Ishikawa (cell line): Measurements from ENCODE around the gene IFT43.

ENCODE experiments used
- CEBPB ChIP-seq: IDR thresholded peaks from 2 replicates; pipeline ENCODE4 v1.6.1; 2012
- CREB1 ChIP-seq: IDR thresholded peaks from 2 replicates; pipeline ENCODE4 v1.6.1; 2012; ENCODE audit warnings: low read depth
- EGR1 ChIP-seq: IDR thresholded peaks from 2 replicates; pipeline ENCODE4 v1.6.1; 2012
- EP300 ChIP-seq: IDR thresholded peaks from 2 replicates; pipeline ENCODE4 v1.6.1; 2012; ENCODE audit warnings: borderline replicate concordance
- FOXM1 ChIP-seq: IDR thresholded peaks from 2 replicates; pipeline ENCODE4 v1.6.1; 2012; ENCODE audit warnings: low read depth, borderline replicate concordance
- NFIC ChIP-seq: IDR thresholded peaks from 2 replicates; pipeline ENCODE4 v1.6.1; 2012
- RAD21 ChIP-seq: IDR thresholded peaks from 2 replicates; pipeline ENCODE4 v1.6.1; 2012; ENCODE audit warnings: low read depth
- TAF1 ChIP-seq: IDR thresholded peaks from 2 replicates; pipeline ENCODE4 v1.6.1; 2012; ENCODE audit warnings: low read depth, mild to moderate bottlenecking
- TCF12 ChIP-seq: IDR thresholded peaks from 2 replicates; pipeline ENCODE4 v1.6.1; 2012; ENCODE audit warnings: low read depth
- TEAD4 ChIP-seq: IDR thresholded peaks from 2 replicates; pipeline ENCODE4 v1.6.1; 2012
- YY1 ChIP-seq: IDR thresholded peaks from 2 replicates; pipeline ENCODE4 v1.6.1; 2012; ENCODE audit warnings: low read depth
- ZBTB7A ChIP-seq: IDR thresholded peaks from 2 replicates; pipeline ENCODE4 v1.6.1; 2012; ENCODE audit warnings: low read depth
- TF ChIP-seq, protein P1 (sequence below): IDR thresholded peaks from 2 replicates; pipeline ENCODE4 v1.6.1; 2012
- TF ChIP-seq, protein P2 (sequence below): IDR thresholded peaks from 2 replicates; pipeline ENCODE4 v1.6.1; 2012; ENCODE audit warnings: low read depth, mild to moderate bottlenecking
- TF ChIP-seq, protein P3 (sequence below): IDR thresholded peaks from 2 replicates; pipeline ENCODE4 v1.6.1; 2012

Gene IFT43

DNA sequence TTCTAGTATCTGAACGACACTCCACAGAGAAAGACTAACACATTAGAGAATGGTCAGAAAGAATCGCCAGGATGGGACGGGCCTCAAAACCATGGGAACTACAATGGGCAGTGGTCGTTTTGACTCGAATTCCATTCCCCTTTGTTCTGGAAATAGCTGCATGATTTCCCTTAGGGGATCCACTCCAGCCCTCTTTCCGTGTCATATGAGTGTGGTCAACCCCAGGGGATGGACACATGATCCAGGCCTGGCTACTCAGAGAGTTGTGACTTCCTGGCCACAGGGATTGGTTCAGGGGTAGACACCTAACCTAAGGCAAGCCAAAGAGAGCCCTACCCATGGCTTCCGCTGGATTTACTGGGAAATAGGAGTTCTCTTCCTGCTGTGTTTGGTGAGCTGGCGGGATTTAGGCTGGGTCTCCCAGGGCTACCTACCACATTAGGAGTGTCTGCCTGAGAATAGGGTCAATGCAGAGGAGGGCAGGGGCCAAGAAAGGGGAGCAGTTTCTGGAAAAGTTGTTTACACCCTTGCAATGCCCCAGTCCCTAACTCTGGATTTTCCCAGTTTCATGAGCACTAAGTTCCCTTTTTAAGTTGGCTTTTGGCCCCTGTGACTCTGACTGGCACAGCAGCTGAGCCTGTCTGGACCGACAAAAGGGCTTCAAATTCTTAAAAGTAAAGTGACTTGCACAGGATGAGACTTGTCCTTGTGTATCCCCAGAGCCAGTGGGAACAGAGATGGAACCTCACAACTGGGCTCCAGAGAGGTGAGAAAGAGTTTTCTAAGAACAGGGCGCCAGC, 138.1 kb downstream of the IFT43 start:
- no peak for TF ChIP-seq TAF1

DNA sequence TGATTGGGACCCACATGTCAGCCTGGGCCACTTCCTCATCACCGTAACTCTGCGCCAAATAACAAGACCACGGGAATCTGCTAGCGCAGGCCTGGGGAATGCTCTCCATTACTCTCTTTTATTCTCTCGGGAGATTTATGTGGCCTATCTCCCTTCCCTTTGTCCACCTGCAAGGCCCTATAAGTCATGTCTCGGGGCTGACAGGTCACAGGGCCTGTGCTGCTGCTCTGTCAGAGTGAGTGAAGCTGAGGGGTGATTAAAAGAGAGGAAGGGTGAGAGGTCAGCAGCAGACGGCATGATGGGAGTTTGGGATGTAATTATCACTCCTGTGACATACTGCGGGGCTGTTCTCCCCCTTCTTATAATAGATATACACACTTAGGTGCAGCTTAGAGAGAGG, 139.9 kb downstream of the IFT43 start:
- TF ChIP-seq, protein P1, sequence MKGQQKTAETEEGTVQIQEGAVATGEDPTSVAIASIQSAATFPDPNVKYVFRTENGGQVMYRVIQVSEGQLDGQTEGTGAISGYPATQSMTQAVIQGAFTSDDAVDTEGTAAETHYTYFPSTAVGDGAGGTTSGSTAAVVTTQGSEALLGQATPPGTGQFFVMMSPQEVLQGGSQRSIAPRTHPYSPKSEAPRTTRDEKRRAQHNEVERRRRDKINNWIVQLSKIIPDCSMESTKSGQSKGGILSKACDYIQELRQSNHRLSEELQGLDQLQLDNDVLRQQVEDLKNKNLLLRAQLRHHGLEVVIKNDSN, result no peak
- no peak for TF ChIP-seq FOXM1
- TF ChIP-seq CREB1, result no peak
- TF ChIP-seq ZBTB7A, result no peak
- TF ChIP-seq, protein P2, sequence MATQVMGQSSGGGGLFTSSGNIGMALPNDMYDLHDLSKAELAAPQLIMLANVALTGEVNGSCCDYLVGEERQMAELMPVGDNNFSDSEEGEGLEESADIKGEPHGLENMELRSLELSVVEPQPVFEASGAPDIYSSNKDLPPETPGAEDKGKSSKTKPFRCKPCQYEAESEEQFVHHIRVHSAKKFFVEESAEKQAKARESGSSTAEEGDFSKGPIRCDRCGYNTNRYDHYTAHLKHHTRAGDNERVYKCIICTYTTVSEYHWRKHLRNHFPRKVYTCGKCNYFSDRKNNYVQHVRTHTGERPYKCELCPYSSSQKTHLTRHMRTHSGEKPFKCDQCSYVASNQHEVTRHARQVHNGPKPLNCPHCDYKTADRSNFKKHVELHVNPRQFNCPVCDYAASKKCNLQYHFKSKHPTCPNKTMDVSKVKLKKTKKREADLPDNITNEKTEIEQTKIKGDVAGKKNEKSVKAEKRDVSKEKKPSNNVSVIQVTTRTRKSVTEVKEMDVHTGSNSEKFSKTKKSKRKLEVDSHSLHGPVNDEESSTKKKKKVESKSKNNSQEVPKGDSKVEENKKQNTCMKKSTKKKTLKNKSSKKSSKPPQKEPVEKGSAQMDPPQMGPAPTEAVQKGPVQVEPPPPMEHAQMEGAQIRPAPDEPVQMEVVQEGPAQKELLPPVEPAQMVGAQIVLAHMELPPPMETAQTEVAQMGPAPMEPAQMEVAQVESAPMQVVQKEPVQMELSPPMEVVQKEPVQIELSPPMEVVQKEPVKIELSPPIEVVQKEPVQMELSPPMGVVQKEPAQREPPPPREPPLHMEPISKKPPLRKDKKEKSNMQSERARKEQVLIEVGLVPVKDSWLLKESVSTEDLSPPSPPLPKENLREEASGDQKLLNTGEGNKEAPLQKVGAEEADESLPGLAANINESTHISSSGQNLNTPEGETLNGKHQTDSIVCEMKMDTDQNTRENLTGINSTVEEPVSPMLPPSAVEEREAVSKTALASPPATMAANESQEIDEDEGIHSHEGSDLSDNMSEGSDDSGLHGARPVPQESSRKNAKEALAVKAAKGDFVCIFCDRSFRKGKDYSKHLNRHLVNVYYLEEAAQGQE, result no peak
- no peak for TF ChIP-seq TAF1
- TF ChIP-seq EGR1, result no peak
- no peak for TF ChIP-seq EP300
- TF ChIP-seq RAD21, result no peak
- TF ChIP-seq, protein P3, sequence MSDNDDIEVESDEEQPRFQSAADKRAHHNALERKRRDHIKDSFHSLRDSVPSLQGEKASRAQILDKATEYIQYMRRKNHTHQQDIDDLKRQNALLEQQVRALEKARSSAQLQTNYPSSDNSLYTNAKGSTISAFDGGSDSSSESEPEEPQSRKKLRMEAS, result no peak

DNA sequence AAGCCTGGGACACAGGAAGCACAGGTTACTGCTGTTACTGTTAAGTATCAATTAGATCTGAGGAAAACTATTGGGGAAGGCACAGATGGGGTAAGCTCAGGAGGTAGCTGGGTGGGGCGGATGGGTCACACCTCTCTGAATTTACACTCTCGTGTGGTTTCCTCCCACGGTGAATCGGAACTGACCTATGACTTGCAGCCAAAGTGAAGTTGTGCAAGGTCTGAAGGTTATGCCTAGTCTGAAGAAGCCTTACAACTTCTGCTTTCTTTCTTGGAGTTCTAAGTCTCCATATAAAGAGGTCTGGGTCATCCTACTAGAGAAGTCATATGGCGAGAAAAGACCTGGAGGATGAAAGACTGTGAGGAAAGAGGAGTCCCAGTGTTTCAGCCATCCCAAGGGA, 140.5 kb downstream of the IFT43 start:
- TF ChIP-seq TCF12, result no peak
- no peak for TF ChIP-seq EP300
- no peak for TF ChIP-seq CREB1
- TF ChIP-seq CEBPB, result no peak
- TF ChIP-seq TAF1, result no peak
- no peak for TF ChIP-seq YY1
- TF ChIP-seq, protein P2, result no peak
- TF ChIP-seq RAD21, result no peak
- TF ChIP-seq, protein P1, result no peak
- no peak for TF ChIP-seq ZBTB7A
- no peak for TF ChIP-seq FOXM1

DNA sequence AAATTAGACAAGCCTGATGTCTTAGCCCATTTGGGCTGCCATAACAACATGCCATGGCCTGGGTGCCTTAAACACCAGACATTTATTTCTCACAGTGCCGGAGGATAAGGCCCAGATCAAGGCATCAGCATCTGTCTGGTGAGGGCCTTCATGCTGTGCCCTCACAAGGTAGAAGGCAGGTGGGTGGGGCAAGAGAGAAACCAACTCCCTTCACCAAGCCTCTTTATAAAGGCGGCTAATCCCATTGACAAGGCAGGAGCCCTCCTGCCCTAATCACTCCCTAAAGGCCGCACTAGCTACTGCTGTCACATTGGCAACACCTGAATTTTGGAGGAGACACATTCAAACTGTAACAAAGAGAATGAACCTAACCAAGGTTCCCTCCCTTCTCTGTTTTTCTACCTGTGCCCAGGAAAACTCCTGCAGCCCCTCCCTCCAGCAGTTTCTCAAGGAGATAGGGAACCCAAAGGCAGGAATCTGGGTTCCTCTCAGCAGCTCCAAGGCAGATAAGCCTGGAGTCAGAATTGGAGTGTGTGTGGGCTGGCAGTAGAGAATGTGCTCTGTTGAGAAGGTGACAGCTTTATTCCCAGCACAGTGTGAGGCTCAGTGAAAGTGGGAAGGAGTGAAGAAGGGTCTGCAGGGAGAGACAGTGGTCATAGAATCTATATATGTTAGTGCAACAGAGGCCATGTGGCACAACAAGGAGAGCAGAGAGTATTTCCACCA, 144.5 kb downstream of the IFT43 start:
- no peak for TF ChIP-seq FOXM1
- TF ChIP-seq TAF1, result no peak
- TF ChIP-seq RAD21, result no peak
- no peak for TF ChIP-seq EGR1
- TF ChIP-seq, protein P2, result no peak
- no peak for TF ChIP-seq CEBPB
- TF ChIP-seq NFIC, result no peak
- TF ChIP-seq, protein P1, result no peak
- TF ChIP-seq, protein P3, result no peak
- no peak for TF ChIP-seq TEAD4
- no peak for TF ChIP-seq TCF12
- TF ChIP-seq YY1, result no peak
- no peak for TF ChIP-seq ZBTB7A
- no peak for TF ChIP-seq CREB1
- TF ChIP-seq EP300, result no peak
